ENCODE data around the gene FAH. TPM values are rescaled to one million over a fixed set of nuclear protein-coding genes. Genes with fewer than 3 reads are reported as not detected.

FAH gene
- polyA plus RNA-seq, 1 donor (not counting 4 experiments of a cell fraction or from before 2014, with no cell fraction given): 29.4 TPM

GRCh38 chr15:80107204-80107603 is 45.6 kb upstream of the FAH start:
- TF ChIP-seq EZH2 (IDR thresholded peaks at IDR 0.05; ENCODE audit: low read length) (no peak), CTCF (optimal IDR thresholded peaks at IDR 0.05 in 1 of 3, IDR thresholded peaks at IDR 0.05 in 1 of 3, conservative IDR thresholded peaks at IDR 0.05 in 1 of 3; ENCODE audit: extremely low read depth in 1 of 3, insufficient read depth in 2 of 3, low read length in 3 of 3) (no peak)
- no peaks in the 10 kb centered on the region for H3K27me3 ChIP-seq (ENCODE audit: control insufficient read depth, extremely low read depth, insufficient read depth, low read length)
- H3K9me1 ChIP-seq (ENCODE audit: control insufficient read depth, extremely low read depth, insufficient read depth, low read length): no peaks in the 10 kb centered on the region
- H3K9me3 ChIP-seq (ENCODE audit: control insufficient read depth, low read depth, low read length): no peaks in the 10 kb centered on the region
- no peaks in the 10 kb centered on the region for H4K20me1 ChIP-seq (ENCODE audit: control insufficient read depth, extremely low read depth, insufficient read depth, low read length)
- dilution Hi-C loops (cut with MboI; ENCODE audit: extremely low pct_ligation_motif_present, low sequenced_read_pairs): no loop called here
- no peak overlapping the region for H3K4me2 ChIP-seq (ENCODE audit: control insufficient read depth, extremely low read depth, insufficient read depth, low read depth, low read length)
- no peak overlapping the region for H3K4me3 ChIP-seq (ENCODE audit: control insufficient read depth in 2 of 3, extremely low read depth in 1 of 3, insufficient read depth in 2 of 3, low read depth in 1 of 3, low read length in 3 of 3)
- peaks cover 19% of the 10 kb centered on the region for H3K4me1 ChIP-seq (ENCODE audit: control insufficient read depth, extremely low read depth, insufficient read depth, low read length)
- no peaks in the 10 kb centered on the region for H3K36me3 ChIP-seq (ENCODE audit: control insufficient read depth in 2 of 2, extremely low read depth in 1 of 2, insufficient read depth in 2 of 2, low read length in 2 of 2)
- H3K9ac ChIP-seq (ENCODE audit: control insufficient read depth, extremely low read depth, insufficient read depth, low read length): no peak overlapping the region
- no peak overlapping the region for H3K27ac ChIP-seq (ENCODE audit: control insufficient read depth, insufficient read depth, low read length)
- H2AFZ ChIP-seq (ENCODE audit: control insufficient read depth, low read length): no peak overlapping the region
- DNase-seq (ENCODE audit: low read depth, low spot score) (no peak), FAIRE-seq (no peak)
- H3K79me2 ChIP-seq (ENCODE audit: control insufficient read depth, insufficient read depth, low read length): peaks cover 11% of the 10 kb centered on the region

DNA sequence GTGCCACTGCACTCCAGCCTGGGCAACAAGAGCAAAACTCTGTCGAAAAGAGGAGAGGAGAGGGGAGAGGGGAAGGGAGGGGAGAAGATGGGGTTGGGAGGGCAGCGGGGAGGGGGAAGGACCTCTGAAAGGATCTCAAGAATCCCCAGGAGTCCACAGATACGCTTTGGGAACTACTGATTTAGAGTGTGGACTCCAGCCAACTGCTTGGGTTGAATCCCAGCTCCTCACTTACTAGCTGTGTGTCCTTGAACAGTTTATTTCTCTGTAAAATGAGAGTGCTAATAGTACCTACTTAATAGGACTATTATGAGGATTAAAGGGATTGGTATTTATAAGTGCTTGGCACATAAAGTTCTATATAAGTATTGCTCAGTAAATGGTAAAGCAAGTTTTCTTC is 45.0 kb upstream of the FAH start:
- no peak overlapping the region for H3K9ac ChIP-seq (ENCODE audit: control insufficient read depth, extremely low read depth, insufficient read depth, low read length)
- no peaks in the 10 kb centered on the region for H4K20me1 ChIP-seq (ENCODE audit: control insufficient read depth, extremely low read depth, insufficient read depth, low read length)
- no peak overlapping the region for H3K4me3 ChIP-seq (ENCODE audit: control insufficient read depth in 2 of 3, extremely low read depth in 1 of 3, insufficient read depth in 2 of 3, low read depth in 1 of 3, low read length in 3 of 3)
- no peak overlapping the region for H3K4me2 ChIP-seq (ENCODE audit: control insufficient read depth, extremely low read depth, insufficient read depth, low read depth, low read length)
- peaks cover 19% of the 10 kb centered on the region for H3K4me1 ChIP-seq (ENCODE audit: control insufficient read depth, extremely low read depth, insufficient read depth, low read length)
- no peaks in the 10 kb centered on the region for H3K36me3 ChIP-seq (ENCODE audit: control insufficient read depth in 2 of 2, extremely low read depth in 1 of 2, insufficient read depth in 2 of 2, low read length in 2 of 2)
- dilution Hi-C loops (cut with MboI; ENCODE audit: extremely low pct_ligation_motif_present, low sequenced_read_pairs): no loop called here
- TF ChIP-seq EZH2 (IDR thresholded peaks at IDR 0.05; ENCODE audit: low read length): no peak
- no peak for TF ChIP-seq CTCF (optimal IDR thresholded peaks at IDR 0.05 in 1 of 3, IDR thresholded peaks at IDR 0.05 in 1 of 3, conservative IDR thresholded peaks at IDR 0.05 in 1 of 3; ENCODE audit: extremely low read depth in 1 of 3, insufficient read depth in 2 of 3, low read length in 3 of 3)
- peaks cover 12% of the 10 kb centered on the region for H3K79me2 ChIP-seq (ENCODE audit: control insufficient read depth, insufficient read depth, low read length)
- H3K9me3 ChIP-seq (ENCODE audit: control insufficient read depth, low read depth, low read length): no peaks in the 10 kb centered on the region
- no peak overlapping the region for H3K27ac ChIP-seq (ENCODE audit: control insufficient read depth, insufficient read depth, low read length)
- H3K9me1 ChIP-seq (ENCODE audit: control insufficient read depth, extremely low read depth, insufficient read depth, low read length): no peaks in the 10 kb centered on the region
- no peak for DNase-seq (ENCODE audit: low read depth, low spot score)
- H2AFZ ChIP-seq (ENCODE audit: control insufficient read depth, low read length): no peak overlapping the region
- no peaks in the 10 kb centered on the region for H3K27me3 ChIP-seq (ENCODE audit: control insufficient read depth, extremely low read depth, insufficient read depth, low read length)
- FAIRE-seq: no peak

All from keratinocyte (primary cell).